ENCODE measurements around the gene TMEM72. TPM values are rescaled to one million over a fixed set of nuclear protein-coding genes. Genes with fewer than 3 reads are reported as not detected.

The TMEM72 gene
- total RNA-seq, 2 donors from 2014 or later, result not detected

DNA sequence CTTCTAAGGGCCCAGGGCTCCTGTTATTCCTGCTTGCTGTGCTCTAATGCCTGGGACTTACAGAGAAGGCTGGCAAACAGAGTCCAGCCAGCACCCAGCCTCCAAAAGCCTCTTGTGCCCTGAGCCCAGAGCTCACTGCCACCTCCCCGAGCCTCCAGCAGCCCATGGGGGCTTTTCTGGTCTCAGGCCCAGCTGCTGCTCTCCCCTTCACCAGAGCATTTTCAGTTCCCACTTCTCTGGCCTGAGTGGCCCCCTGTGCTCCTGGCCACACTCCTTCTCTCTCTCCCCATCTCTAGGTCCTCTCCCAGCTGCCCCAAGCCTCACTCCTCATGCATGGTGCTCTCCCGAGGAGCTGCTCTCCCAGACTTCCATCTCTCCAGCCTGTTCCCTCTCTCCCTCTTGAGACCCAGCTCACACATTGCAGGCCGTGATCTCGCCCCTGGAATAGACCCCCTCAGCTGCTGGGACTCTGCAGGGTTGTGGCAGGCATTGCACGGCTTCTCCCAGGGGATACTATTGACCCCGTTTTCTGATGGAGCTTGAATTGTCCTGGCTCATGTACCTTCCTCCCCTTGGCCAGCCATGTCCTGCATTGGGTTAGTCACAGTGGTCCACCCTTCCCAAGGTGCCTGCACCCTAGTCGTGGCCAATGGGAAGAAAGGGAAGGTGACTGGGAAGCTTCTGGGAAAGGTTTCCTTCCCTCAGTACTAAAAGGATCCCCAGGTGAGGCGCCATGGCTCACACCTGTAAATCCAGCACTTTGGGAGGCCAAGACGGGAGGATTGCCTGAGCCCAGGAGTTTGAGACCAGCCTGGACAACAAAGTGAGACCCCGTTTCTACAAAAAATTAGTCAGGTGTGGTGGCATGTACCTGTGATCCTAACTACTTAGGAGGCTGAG lies 39.4 kb downstream of the TMEM72 start:
- H3K4me3 ChIP-seq, result no peak overlapping the region
- DNase-seq (ENCODE audit: low spot score) (no peak), ATAC-seq (ENCODE audit: insufficient number of reproducible peaks, low FRiP score, low read depth) (no peak)
- no peaks in the 10 kb centered on the region for H3K27me3 ChIP-seq (replicated peaks; ENCODE audit: insufficient read depth)
- H3K4me1 ChIP-seq (ENCODE audit: control insufficient read depth in 1 of 2, low read depth in 2 of 2), result peaks cover 0 to 5% of the 10 kb centered on the region in 2 donors
- no peaks in the 10 kb centered on the region for H3K9me3 ChIP-seq
- H3K27ac ChIP-seq, result no peak overlapping the region
- TF ChIP-seq, protein P1, sequence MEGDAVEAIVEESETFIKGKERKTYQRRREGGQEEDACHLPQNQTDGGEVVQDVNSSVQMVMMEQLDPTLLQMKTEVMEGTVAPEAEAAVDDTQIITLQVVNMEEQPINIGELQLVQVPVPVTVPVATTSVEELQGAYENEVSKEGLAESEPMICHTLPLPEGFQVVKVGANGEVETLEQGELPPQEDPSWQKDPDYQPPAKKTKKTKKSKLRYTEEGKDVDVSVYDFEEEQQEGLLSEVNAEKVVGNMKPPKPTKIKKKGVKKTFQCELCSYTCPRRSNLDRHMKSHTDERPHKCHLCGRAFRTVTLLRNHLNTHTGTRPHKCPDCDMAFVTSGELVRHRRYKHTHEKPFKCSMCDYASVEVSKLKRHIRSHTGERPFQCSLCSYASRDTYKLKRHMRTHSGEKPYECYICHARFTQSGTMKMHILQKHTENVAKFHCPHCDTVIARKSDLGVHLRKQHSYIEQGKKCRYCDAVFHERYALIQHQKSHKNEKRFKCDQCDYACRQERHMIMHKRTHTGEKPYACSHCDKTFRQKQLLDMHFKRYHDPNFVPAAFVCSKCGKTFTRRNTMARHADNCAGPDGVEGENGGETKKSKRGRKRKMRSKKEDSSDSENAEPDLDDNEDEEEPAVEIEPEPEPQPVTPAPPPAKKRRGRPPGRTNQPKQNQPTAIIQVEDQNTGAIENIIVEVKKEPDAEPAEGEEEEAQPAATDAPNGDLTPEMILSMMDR (IDR thresholded peaks at IDR 0.05), result no peak
- no peaks in the 10 kb centered on the region for H3K36me3 ChIP-seq

DNA sequence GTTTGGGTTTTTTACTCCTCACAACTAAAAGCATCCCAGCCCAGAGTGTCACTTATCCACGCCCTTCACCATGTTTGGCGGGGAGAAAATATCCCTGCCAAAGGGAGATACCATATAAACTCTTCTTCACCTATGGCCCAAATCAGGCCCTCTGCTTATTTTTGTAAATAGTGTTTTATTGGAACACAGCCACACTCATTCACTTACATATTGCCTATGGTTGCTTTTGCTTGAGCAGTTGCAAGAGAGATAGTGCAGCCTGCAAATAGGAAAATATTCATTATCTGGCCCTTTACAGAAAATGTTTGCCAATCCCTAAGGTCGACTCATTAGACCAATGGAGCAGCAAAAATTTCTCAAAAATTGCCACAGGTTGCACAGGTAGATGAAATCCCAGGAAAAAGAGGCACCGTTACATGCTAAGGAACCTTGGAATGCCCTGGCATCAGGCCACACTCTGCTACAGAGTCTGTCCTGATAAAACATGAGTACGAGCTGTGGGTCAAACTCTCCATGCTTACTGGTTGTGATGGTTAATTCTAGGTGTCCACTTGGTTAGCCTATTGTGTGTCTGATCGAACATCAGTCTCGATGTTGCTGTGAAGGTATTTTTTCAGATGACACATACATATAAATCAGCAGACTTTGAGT lies 40.6 kb downstream of the TMEM72 start:
- DNase-seq (ENCODE audit: low spot score), result no peak
- TF ChIP-seq, protein P1 (IDR thresholded peaks at IDR 0.05), result no peak
- peaks cover 0 to 5% of the 10 kb centered on the region in 2 donors for H3K4me1 ChIP-seq (ENCODE audit: control insufficient read depth in 1 of 2, low read depth in 2 of 2)

DNA sequence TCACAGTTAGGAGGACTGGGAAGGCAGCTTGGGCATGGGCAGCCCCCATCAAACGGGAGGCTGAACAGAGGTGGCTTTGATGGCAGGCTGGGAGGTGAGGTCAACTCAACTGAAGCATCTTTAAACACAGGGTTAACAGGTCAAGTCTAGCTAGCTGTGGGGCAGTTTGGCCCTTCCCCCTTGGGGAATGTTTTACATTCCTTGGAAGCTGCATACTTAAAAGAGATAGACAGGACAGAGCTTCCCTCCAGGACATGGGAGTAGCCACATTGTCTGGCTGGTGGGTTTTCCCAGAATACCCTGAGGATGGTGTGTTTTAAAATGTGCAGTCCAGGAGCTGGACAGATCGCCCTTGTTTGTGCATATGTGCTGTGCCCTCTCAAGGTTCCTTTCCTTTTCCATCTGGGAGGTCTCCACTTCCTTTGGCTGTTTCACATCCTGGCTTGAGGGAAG lies 41.7 kb downstream of the TMEM72 start:
- TF ChIP-seq, protein P1 (IDR thresholded peaks at IDR 0.05), result no peak
- no peak overlapping the region for H3K27ac ChIP-seq
- H3K9me3 ChIP-seq, result no peaks in the 10 kb centered on the region
- H3K4me1 ChIP-seq (ENCODE audit: control insufficient read depth in 1 of 2, low read depth in 2 of 2), result peaks cover 3 to 10% of the 10 kb centered on the region in 2 donors
- ATAC-seq (ENCODE audit: insufficient number of reproducible peaks, low FRiP score, low read depth) (no peak), DNase-seq (ENCODE audit: low spot score) (no peak)
- H3K36me3 ChIP-seq, result no peaks in the 10 kb centered on the region
- no peaks in the 10 kb centered on the region for H3K27me3 ChIP-seq (replicated peaks; ENCODE audit: insufficient read depth)
- no peak overlapping the region for H3K4me3 ChIP-seq

More for the DNA sequence above, 40.6 kb downstream of the TMEM72 start:
- Histone ChIP-seq H3K9me3 (no peaks in the 10 kb centered on the region), H3K4me3 (no peak overlapping the region), H3K27ac (no peak overlapping the region), H3K36me3 (no peaks in the 10 kb centered on the region), H3K27me3 (replicated peaks; ENCODE audit: insufficient read depth) (no peaks in the 10 kb centered on the region)
- ATAC-seq (ENCODE audit: insufficient number of reproducible peaks, low FRiP score, low read depth), result no peak

DNA sequence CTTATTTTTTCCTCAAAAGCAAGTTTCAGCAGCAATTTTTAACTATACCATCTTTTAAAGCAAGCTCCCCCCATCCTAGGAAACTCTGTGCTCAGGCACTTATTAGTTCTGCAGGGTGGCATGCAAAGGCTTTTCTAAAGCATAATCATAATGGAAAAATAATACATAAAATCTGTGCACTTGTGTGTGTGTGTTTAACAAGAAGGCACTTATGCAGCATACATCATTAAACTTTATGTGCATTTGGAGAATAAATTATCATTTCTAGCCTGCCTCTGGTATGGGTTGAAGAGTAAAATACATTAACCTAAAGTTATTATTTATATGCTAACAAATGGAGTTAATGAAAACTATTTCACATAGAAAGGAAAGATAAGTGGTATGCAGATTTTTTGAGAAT lies 42.9 kb downstream of the TMEM72 start:
- Histone ChIP-seq H3K4me1 (ENCODE audit: control insufficient read depth in 1 of 2, low read depth in 2 of 2) (peaks cover 9 to 20% of the 10 kb centered on the region in 2 donors), H3K36me3 (no peaks in the 10 kb centered on the region), H3K4me3 (no peak overlapping the region), H3K27me3 (replicated peaks; ENCODE audit: insufficient read depth) (no peaks in the 10 kb centered on the region), H3K9me3 (no peaks in the 10 kb centered on the region), H3K27ac (no peak overlapping the region)
- TF ChIP-seq, protein P1 (IDR thresholded peaks at IDR 0.05), result no peak
- ATAC-seq (ENCODE audit: insufficient number of reproducible peaks, low FRiP score, low read depth), result no peak
- no peak for DNase-seq (ENCODE audit: low spot score)

DNA sequence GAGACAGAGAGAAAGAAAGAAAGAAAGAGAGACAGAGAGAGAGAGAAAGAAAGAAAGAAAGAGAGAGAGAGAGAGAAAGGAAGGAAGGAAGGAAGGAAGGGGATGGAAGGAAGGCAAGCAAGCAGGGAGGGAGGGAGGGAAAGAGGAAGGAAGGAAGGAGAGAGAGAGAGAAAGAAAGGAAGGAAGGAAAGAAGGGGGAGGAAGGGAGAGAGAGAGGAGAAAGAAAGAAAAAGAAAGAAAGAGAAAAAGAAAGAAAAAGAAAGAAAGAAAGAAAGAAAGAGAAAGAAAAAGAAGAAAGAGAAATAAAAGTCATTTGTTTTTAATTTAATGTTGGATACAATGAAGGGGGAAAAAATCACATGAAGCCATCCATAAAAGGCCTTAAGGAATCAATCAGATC lies 43.8 kb downstream of the TMEM72 start:
- TF ChIP-seq, protein P1 (IDR thresholded peaks at IDR 0.05), result no peak
- H3K4me3 ChIP-seq, result no peak overlapping the region
- ATAC-seq (ENCODE audit: insufficient number of reproducible peaks, low FRiP score, low read depth), result no peak
- DNase-seq (ENCODE audit: low spot score), result no peak
- H3K36me3 ChIP-seq, result no peaks in the 10 kb centered on the region
- H3K4me1 ChIP-seq (ENCODE audit: control insufficient read depth in 1 of 2, low read depth in 2 of 2), result peaks cover 9 to 18% of the 10 kb centered on the region in 2 donors
- no peak overlapping the region for H3K27ac ChIP-seq
- no peaks in the 10 kb centered on the region for H3K9me3 ChIP-seq
- H3K27me3 ChIP-seq (replicated peaks; ENCODE audit: insufficient read depth), result no peaks in the 10 kb centered on the region
